A549 (cell line): ENCODE data around the gene PLCXD3. TPM values are rescaled to one million over a fixed set of nuclear protein-coding genes. Genes with fewer than 3 reads are reported as not detected.

Experiments
- ATAC-seq, 2 experiments: fragments of 200-7000 bp in 1 of 2; fragments of >200 bp in 1 of 2; cut with Nextera tagmentation in 1 of 2; cut with Tn5 transposase in 1 of 2; 3 replicates each; pipeline versions ENCODE4 v1.8.0 to v1.9.1; 2018 to 2020; ENCODE audit warnings: mild to moderate bottlenecking in 1 of 2, moderate library complexity in 1 of 2
- CTCF ChIA-PET: fragments of 300-600 bp; sonication (Branson Sonifier 250); formaldehyde crosslinking; extraction: SDS; loops from one replicate; lab custom pipeline; 2021; ENCODE audit warnings: antibody characterized with exemption, inconsistent platforms; lab: Yijun Ruan, JAX
- POLR2A ChIA-PET: fragments of 350-600 bp; formaldehyde crosslinking; extraction: SDS; loops from one replicate; lab custom pipeline; 2021; ENCODE audit warnings: antibody characterized with exemption, inconsistent platforms; lab: Yijun Ruan, JAX
- DNase-seq, 2 experiments: peaks; one replicate each; pipeline versions ENCODE4 v3.0.0 to v3.0.0-alpha.2; 2011 to 2016; ENCODE audit warnings: low read depth in 1 of 2, low spot score in 1 of 2
- FAIRE-seq: peaks from 2 replicates; lab custom pipeline; 2011; peaks lifted over from hg19 to GRCh38; lab: Jason Lieb, UNC
- H3K27ac ChIP-seq, 2 experiments: fragments of >200 bp; sonication (Bioruptor Twin); formaldehyde crosslinking; 3 replicates each; pipeline ENCODE4 v1.5.1; 2016 to 2017
- H3K4me1 ChIP-seq: fragments of >200 bp; sonication (Bioruptor Twin); formaldehyde crosslinking; 3 replicates; pipeline ENCODE4 v1.6.1; 2016
- H3K4me2 ChIP-seq: fragments of >200 bp; sonication (Bioruptor Twin); formaldehyde crosslinking; 3 replicates; pipeline ENCODE4 v1.6.1; 2016
- H3K4me3 ChIP-seq: fragments of >200 bp; sonication (Bioruptor Twin); formaldehyde crosslinking; 3 replicates; pipeline ENCODE4 v1.5.1; 2016
- H3K9me3 ChIP-seq: fragments of >200 bp; sonication (Bioruptor Twin); formaldehyde crosslinking; 3 replicates; pipeline ENCODE4 v1.6.1; 2016
- CBX8 ChIP-seq: fragments of 200-600 bp; sonication (generic); IDR thresholded peaks from 2 replicates; pipeline ENCODE4 v1.6.1; 2016
- CEBPB ChIP-seq, 2 experiments: fragments of >200 bp in 1 of 2; sonication (Bioruptor Twin) in 1 of 2; formaldehyde crosslinking in 1 of 2; IDR thresholded peaks; 2 replicates each; pipeline ENCODE4 v1.6.1; 2012 to 2016
- CHD4 ChIP-seq: fragments of 200-600 bp; sonication (generic); IDR thresholded peaks from 2 replicates; pipeline ENCODE4 v1.6.1; 2016; ENCODE audit warnings: antibody characterized with exemption, mild to moderate bottlenecking, borderline replicate concordance
- E2F6 ChIP-seq: IDR thresholded peaks from 2 replicates; pipeline ENCODE4 v1.6.1; 2012; ENCODE audit warnings: low read depth, borderline replicate concordance
- EHMT2 ChIP-seq: fragments of 200-600 bp; sonication (generic); IDR thresholded peaks from 2 replicates; pipeline ENCODE4 v1.6.1; 2016; ENCODE audit warnings: antibody characterized with exemption, low read depth, mild to moderate bottlenecking, moderate library complexity
- EP300 ChIP-seq, 2 experiments: fragments of >200 bp; sonication (Bioruptor Twin); formaldehyde crosslinking; IDR thresholded peaks; 2 replicates in 1 of 2; 3 replicates in 1 of 2; pipeline ENCODE4 v1.6.1; 2016 to 2017
- ESRRA ChIP-seq: fragments of 150-350 bp; IDR thresholded peaks from 2 replicates; pipeline ENCODE4 v1.6.1; 2014; ENCODE audit warnings: mild to moderate bottlenecking, low read length, borderline replicate concordance
- FOSB ChIP-seq: fragments of 250-450 bp; sonication (Bioruptor Pico); IDR thresholded peaks from 2 replicates; pipeline ENCODE4 v1.5.0; 2020; ENCODE audit warnings: mild to moderate bottlenecking, moderate library complexity
- FOXS1 ChIP-seq: fragments of 250-450 bp; sonication (Bioruptor Pico); IDR thresholded peaks from 2 replicates; pipeline ENCODE4 v1.5.0; 2020; ENCODE audit warnings: mild to moderate bottlenecking, moderate library complexity
- HDAC2 ChIP-seq: fragments of 200-600 bp; sonication (generic); IDR thresholded peaks from 2 replicates; pipeline ENCODE4 v1.6.1; 2016
- MYC ChIP-seq: IDR thresholded peaks from 2 replicates; pipeline ENCODE4 v1.6.1; 2012; ENCODE audit warnings: mild to moderate bottlenecking, inconsistent platforms, low read length, improper control_type of control experiment, borderline replicate concordance
- NR3C1 ChIP-seq: fragments of >200 bp; sonication (Bioruptor Twin); formaldehyde crosslinking; IDR thresholded peaks from 3 replicates; pipeline ENCODE4 v1.6.1; 2017
- PHF8 ChIP-seq: fragments of 200-600 bp; sonication (generic); IDR thresholded peaks from 2 replicates; pipeline ENCODE4 v1.6.1; 2016; ENCODE audit warnings: low read depth, mild to moderate bottlenecking, antibody characterized with exemption, moderate library complexity, borderline replicate concordance
- POLR2A ChIP-seq: IDR thresholded peaks from 2 replicates; pipeline ENCODE4 v1.6.1; 2012; ENCODE audit warnings: mild to moderate bottlenecking, low read length
- RCOR1 ChIP-seq: fragments of 150-350 bp; IDR thresholded peaks from 2 replicates; pipeline ENCODE4 v1.6.1; 2014; ENCODE audit warnings: antibody characterized with exemption, low read length, low read depth
- REST ChIP-seq: fragments of 200-600 bp; sonication (generic); IDR thresholded peaks from 2 replicates; pipeline ENCODE4 v1.6.1; 2016; ENCODE audit warnings: antibody characterized with exemption, mild to moderate bottlenecking, moderate library complexity
- SMC3 ChIP-seq: fragments of >200 bp; sonication (Bioruptor Twin); formaldehyde crosslinking; IDR thresholded peaks from 3 replicates; pipeline ENCODE4 v1.6.1; 2018; ENCODE audit warnings: inconsistent platforms
- ZNF302 ChIP-seq: fragments of 250-450 bp; sonication (Bioruptor Pico); IDR thresholded peaks from 2 replicates; pipeline ENCODE4 v1.9.0; 2021; ENCODE audit warnings: inconsistent platforms, mild to moderate bottlenecking, moderate library complexity
- ZSCAN20 ChIP-seq: fragments of 250-450 bp; sonication (Bioruptor Pico); IDR thresholded peaks from 2 replicates; pipeline ENCODE4 v1.8.0; 2022; ENCODE audit warnings: mild to moderate bottlenecking, moderate library complexity
- WGBS: methylation state at CpG from one replicate; pipeline ENCODE4 v1.1.6; 2017; ENCODE audit errors: missing lambda C conversion rate; 5-methylcytosine and 5-hydroxymethylcytosine counted together
- polyA plus RNA-seq, 4 experiments: library from polyadenylated mRNA; depleted of rRNA in 3 of 4; stranded (reverse); fragments of >200 nt; fragmentation: RNase III in 1 of 4; extraction: RNeasy Plus Mini Kit Qiagen cat#74134 plus additional on column Dnase treatment in 1 of 4; gene quantifications; 2 replicates in 3 of 4; 3 replicates in 1 of 4; pipeline ENCODE4 v1.2.3, GENCODE V29; 2011 to 2017
- TF ChIP-seq, protein P1 (sequence below): fragments of >200 bp; sonication (Bioruptor Twin); formaldehyde crosslinking; IDR thresholded peaks from 3 replicates; pipeline ENCODE4 v1.5.1; 2016
- TF ChIP-seq, protein P2 (sequence below): IDR thresholded peaks from 2 replicates; pipeline ENCODE4 v1.6.1; 2012

The PLCXD3 gene
- polyA plus RNA-seq, 2 of the 4 experiments (the other 2 are of a cell fraction) = 1.2 to 1.6 TPM

DNA sequence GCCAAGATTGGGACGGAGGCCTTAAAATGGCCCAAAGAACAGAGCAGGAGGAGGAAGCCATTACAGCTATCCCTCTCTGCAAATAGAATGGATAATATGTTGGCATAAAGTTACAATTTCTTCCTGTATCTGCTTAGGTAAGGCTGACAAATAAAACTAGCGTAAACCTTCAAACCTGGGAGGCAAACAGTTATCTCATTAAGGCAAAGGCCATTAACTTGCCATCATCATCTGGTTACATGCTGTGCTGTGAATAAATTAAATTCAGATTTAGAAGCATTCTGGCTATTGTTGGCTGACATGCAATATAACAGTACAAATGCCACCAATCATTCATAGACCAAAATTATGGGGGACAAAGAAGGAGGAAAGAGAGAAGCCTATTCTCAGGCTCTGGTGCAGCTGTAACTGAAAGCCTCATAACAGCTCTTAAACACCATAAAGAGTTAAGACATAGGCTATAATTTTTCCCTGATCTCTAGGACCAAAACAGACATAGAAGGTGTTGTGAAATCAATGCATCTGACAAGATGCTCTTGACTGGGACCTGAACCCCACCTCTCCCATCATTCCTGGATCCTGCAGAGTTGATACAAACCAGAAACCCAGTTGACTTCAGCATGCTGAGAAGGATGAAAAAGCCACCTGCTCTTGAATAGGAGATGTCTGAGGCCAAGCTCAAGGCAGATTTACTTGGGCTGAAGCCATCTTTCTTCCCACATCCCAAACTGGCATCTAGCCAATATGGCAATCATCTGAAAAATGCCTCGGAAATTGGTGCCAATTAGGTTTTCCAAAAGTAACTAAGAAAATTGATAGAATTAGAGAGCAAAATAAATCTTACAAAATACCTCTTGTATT lies 62.5 kb downstream of the PLCXD3 start:
- no peak for DNase-seq
- H3K4me1 ChIP-seq = no peaks in the 10 kb centered on the region
- H3K4me2 ChIP-seq = no peak overlapping the region
- ChIA-PET CTCF (no interaction called here), POLR2A (no interaction called here)
- no peak for ATAC-seq
- no peak overlapping the region for H3K4me3 ChIP-seq
- WGBS = 80% methylated on average over 3 of the region's 3 CpGs
- no peak overlapping the region for H3K27ac ChIP-seq
- no peaks in the 10 kb centered on the region for H3K9me3 ChIP-seq
- FAIRE-seq = no peak
- TF ChIP-seq FOSB (no peak), ESRRA (no peak), EHMT2 (no peak), ZSCAN20 (CRISPR knock-in tag) (no peak), RCOR1 (no peak), E2F6 (no peak), CEBPB (IDR thresholded peaks at IDR 0.05) (no peak), HDAC2 (no peak), SMC3 (no peak), FOXS1 (CRISPR knock-in tag) (no peak), REST (no peak)
- TF ChIP-seq, protein P1, sequence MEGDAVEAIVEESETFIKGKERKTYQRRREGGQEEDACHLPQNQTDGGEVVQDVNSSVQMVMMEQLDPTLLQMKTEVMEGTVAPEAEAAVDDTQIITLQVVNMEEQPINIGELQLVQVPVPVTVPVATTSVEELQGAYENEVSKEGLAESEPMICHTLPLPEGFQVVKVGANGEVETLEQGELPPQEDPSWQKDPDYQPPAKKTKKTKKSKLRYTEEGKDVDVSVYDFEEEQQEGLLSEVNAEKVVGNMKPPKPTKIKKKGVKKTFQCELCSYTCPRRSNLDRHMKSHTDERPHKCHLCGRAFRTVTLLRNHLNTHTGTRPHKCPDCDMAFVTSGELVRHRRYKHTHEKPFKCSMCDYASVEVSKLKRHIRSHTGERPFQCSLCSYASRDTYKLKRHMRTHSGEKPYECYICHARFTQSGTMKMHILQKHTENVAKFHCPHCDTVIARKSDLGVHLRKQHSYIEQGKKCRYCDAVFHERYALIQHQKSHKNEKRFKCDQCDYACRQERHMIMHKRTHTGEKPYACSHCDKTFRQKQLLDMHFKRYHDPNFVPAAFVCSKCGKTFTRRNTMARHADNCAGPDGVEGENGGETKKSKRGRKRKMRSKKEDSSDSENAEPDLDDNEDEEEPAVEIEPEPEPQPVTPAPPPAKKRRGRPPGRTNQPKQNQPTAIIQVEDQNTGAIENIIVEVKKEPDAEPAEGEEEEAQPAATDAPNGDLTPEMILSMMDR = no peak

GRCh38 chr5:41445937-41446563 lies 64.4 kb downstream of the PLCXD3 start:
- Histone ChIP-seq H3K4me2 (no peak overlapping the region), H3K9me3 (no peaks in the 10 kb centered on the region), H3K27ac (no peak overlapping the region), H3K4me3 (no peak overlapping the region), H3K4me1 (no peaks in the 10 kb centered on the region)
- ChIA-PET POLR2A (no interaction called here), CTCF (interaction anchor here (0.6 to 1.1 kb wide), 2 partner anchors 16 to 176 kb away, joined by 3 read pairs; no protein-coding TSS in a partner anchor)
- FAIRE-seq = no peak
- DNase-seq = no peak
- 82% methylated on average over 16 of the region's 16 CpGs for WGBS
- ATAC-seq = no peak
- TF ChIP-seq CHD4 (no peak), CBX8 (no peak), EP300 (IDR thresholded peaks at IDR 0.05) (no peak), NR3C1 (no peak), POLR2A (no peak), ZNF302 (CRISPR knock-in tag) (no peak), MYC (no peak), PHF8 (no peak)
- TF ChIP-seq, protein P2, sequence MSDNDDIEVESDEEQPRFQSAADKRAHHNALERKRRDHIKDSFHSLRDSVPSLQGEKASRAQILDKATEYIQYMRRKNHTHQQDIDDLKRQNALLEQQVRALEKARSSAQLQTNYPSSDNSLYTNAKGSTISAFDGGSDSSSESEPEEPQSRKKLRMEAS = no peak
